Progenitor cell of endocrine pancreas (in vitro differentiated cells): ENCODE results near the gene CLEC16A. TPM values are rescaled to one million over a fixed set of nuclear protein-coding genes. Genes with fewer than 3 reads are reported as not detected.
A peak's percentile ranks its signal among the peaks of the same experiment; 100 is the strongest.

ENCODE experiments used
- DNase-seq: peaks from one replicate; pipeline ENCODE4 v3.0.0; 2021; ENCODE audit warnings: low spot score; ENCODE audit not compliant: unreplicated experiment
- H3K27ac Mint-ChIP-seq: 2 replicates; pipeline ENCODE4 v1.8.0; 2021; ENCODE audit warnings: mild to moderate bottlenecking, moderate library complexity, mixed read lengths
- H3K27me3 Mint-ChIP-seq: 2 replicates; pipeline ENCODE4 v1.8.0; 2021; ENCODE audit warnings: mixed read lengths
- H3K36me3 Mint-ChIP-seq: 2 replicates; pipeline ENCODE4 v1.8.0; 2022; ENCODE audit warnings: mixed read lengths; ENCODE audit not compliant: insufficient read depth
- H3K4me1 Mint-ChIP-seq: 2 replicates; pipeline ENCODE4 v1.8.0; 2021; ENCODE audit warnings: low read depth, mixed read lengths
- H3K4me3 Mint-ChIP-seq: 2 replicates; pipeline ENCODE4 v1.8.0; 2021; ENCODE audit warnings: low read depth, mild to moderate bottlenecking, moderate library complexity, mixed read lengths
- H3K9me3 Mint-ChIP-seq: 2 replicates; pipeline ENCODE4 v1.8.0; 2021; ENCODE audit warnings: low read depth, mixed read lengths
- total RNA-seq: library from RNA; stranded (reverse); gene quantifications from 2 replicates; pipeline ENCODE4 v1.2.1, GENCODE V29; 2021
- TF ChIP-seq, protein P1 (sequence below): fragments of 200-600 bp; sonication (generic); IDR thresholded peaks from one replicate; pipeline ENCODE4 v1.5.0; 2021; ENCODE audit warnings: antibody characterized with exemption, mild to moderate bottlenecking; ENCODE audit not compliant: unreplicated experiment

The CLEC16A gene
- total RNA-seq, 1 donor from 2014 or later: 34.3 TPM

DNA sequence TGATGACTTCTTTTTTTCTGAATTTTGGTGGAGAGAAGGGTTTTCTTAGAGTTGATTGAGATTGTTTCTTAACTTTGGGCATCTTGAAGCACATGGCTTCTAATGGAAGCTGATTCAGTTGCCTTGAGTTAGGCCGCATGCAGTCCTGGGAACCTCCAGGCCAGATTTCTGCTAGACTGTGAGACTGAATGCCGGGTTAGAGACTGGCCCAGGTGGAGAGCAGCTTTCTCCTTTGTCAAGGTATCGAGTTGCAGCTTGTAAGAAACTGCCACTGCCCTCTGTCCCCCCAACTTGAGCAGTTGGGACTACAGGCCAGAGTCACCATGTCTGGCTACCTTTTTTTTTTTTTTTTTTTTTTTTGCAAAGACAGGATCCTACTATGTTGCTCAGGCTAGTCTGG is 77.6 kb downstream of the CLEC16A start:
- H3K9me3 Mint-ChIP-seq: peaks cover 13% of the 10 kb centered on the region
- DNase-seq: no peak
- peaks cover 6% of the 10 kb centered on the region for H3K4me1 Mint-ChIP-seq
- peaks cover 28% of the 10 kb centered on the region for H3K36me3 Mint-ChIP-seq
- no peak overlapping the region for H3K27ac Mint-ChIP-seq
- TF ChIP-seq, protein P1, sequence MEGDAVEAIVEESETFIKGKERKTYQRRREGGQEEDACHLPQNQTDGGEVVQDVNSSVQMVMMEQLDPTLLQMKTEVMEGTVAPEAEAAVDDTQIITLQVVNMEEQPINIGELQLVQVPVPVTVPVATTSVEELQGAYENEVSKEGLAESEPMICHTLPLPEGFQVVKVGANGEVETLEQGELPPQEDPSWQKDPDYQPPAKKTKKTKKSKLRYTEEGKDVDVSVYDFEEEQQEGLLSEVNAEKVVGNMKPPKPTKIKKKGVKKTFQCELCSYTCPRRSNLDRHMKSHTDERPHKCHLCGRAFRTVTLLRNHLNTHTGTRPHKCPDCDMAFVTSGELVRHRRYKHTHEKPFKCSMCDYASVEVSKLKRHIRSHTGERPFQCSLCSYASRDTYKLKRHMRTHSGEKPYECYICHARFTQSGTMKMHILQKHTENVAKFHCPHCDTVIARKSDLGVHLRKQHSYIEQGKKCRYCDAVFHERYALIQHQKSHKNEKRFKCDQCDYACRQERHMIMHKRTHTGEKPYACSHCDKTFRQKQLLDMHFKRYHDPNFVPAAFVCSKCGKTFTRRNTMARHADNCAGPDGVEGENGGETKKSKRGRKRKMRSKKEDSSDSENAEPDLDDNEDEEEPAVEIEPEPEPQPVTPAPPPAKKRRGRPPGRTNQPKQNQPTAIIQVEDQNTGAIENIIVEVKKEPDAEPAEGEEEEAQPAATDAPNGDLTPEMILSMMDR: no peak
- no peaks in the 10 kb centered on the region for H3K27me3 Mint-ChIP-seq
- no peak overlapping the region for H3K4me3 Mint-ChIP-seq

DNA sequence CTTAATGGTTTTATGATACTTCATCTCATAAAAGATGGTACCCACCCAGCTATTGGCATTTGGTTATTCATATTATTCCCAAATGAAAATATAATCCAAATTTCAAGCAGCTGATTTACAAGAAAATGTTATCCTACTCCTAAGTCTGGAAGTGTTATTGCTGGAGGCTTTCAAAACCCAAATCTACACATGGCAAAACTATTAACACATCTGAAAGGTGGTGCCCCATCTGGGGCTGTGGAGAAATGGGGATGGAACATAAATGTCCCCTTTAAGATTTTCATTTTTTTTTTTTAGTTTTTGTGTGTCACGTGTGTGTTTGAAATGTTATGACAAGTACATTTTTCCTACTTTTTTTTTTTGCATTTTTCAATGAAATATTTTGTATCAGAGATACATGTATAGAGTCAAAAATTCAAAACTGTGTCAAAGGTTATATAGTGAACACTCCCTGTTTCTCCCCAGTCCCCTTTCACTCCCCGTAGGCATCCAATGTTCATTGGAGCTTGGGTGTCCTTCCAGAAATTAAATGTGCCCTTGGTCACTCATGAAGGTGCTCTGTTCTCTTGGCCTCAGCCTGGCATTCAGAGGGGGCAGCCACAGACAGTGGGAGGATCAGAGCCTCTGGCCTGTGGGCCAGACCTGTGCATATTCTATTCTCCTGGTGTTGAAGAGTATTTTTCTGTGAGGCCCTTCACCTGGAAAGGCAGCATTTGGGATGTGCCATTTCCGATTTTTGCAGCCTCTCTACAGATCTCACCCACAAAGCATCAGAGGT is 79.1 kb downstream of the CLEC16A start:
- Mint-ChIP-seq H3K36me3 (peaks cover 40% of the 10 kb centered on the region), H3K4me1 (peaks cover 6% of the 10 kb centered on the region), H3K27ac (no peak overlapping the region), H3K4me3 (no peak overlapping the region), H3K27me3 (no peaks in the 10 kb centered on the region), H3K9me3 (peaks cover 16% of the 10 kb centered on the region)
- TF ChIP-seq, protein P1: no peak
- no peak for DNase-seq

DNA sequence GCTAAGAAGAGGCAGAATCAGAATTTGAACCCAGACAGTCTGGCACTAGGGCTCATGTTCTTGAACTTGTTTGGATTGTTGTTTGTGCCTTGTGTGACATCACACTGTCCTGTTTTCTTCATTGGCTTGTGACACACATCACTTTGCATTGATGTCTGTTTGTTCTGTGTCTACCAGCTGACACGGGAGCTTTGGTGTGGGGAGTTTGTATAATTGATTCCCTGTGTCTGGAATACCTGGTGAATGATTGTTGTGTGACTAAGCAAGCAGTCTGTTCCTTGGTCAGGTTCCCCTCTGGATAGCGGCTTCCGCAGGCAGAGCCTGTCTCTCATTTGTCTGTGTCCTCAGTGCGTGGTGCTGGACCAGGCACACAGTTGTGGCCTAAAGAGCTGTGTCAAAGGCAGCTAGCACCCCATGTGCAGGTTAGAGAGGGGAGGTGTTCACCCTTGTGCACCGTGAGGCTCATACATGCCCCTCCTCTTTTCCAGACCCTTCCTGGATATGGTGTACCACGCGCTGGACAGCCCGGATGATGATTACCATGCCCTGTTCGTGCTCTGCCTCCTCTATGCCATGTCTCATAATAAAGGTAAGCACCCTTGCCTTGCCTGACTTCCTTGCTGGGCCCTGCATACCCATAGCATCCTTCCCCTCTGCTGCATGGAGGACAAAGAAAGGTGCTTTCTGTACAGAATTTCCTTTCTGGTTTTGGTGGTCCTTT is 80.1 kb downstream of the CLEC16A start:
- H3K27me3 Mint-ChIP-seq: no peaks in the 10 kb centered on the region
- H3K36me3 Mint-ChIP-seq: peaks cover 50% of the 10 kb centered on the region
- H3K9me3 Mint-ChIP-seq: peaks cover 20% of the 10 kb centered on the region
- H3K4me3 Mint-ChIP-seq: no peak overlapping the region
- H3K27ac Mint-ChIP-seq: peak overlapping the region; percentile 46
- peaks cover 6% of the 10 kb centered on the region for H3K4me1 Mint-ChIP-seq
- DNase-seq: no peak
- TF ChIP-seq, protein P1: no peak

DNA sequence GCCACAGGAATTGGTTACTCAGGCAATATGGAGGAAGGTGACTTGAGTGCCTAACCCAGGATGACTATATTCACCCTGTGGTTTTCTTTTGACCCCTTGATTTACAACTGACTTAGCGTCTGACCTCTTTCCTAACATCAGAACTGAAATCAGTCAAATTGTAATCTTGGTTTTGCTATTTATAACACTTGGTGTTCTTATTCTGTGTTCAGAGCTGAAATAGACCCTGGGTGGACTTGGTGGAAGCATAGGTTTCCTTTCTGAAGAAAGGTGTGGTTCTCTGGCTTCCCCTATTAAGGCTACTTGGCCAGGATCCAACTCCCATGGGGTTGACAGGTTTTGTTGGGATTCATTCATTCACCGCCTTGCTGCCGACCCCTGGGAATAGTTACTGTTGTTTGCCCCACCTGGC is 80.8 kb downstream of the CLEC16A start:
- Mint-ChIP-seq H3K4me3 (no peak overlapping the region), H3K4me1 (peaks cover 6% of the 10 kb centered on the region), H3K27ac (no peak overlapping the region), H3K36me3 (peaks cover 55% of the 10 kb centered on the region), H3K27me3 (no peaks in the 10 kb centered on the region), H3K9me3 (peaks cover 20% of the 10 kb centered on the region)
- no peak for DNase-seq
- TF ChIP-seq, protein P1: no peak

DNA sequence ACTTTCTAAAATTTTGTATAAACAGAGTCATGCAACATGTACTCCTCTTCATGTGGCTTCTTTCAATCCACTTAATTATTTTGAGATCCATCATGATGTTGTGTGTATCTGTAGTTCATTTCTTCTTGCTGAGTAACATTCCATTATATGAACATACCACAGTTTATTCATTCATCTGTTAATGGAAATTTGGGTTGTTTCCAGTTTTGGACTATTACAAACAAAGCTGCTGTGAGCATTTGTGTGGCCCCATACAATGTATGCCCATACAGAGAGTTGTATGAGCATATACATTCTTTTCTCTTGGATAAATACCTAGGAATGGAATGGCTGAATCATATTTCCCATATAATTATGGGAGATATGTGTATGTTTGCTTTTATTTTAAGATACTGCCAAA is 85.6 kb downstream of the CLEC16A start:
- TF ChIP-seq, protein P1: no peak
- no peak overlapping the region for H3K27ac Mint-ChIP-seq
- H3K27me3 Mint-ChIP-seq: no peaks in the 10 kb centered on the region
- H3K9me3 Mint-ChIP-seq: peaks cover 20% of the 10 kb centered on the region
- DNase-seq: no peak
- peaks cover 2% of the 10 kb centered on the region for H3K4me1 Mint-ChIP-seq
- H3K4me3 Mint-ChIP-seq: no peak overlapping the region
- peaks cover 54% of the 10 kb centered on the region for H3K36me3 Mint-ChIP-seq
